Psoas muscle (tissue), 8 donors: ENCODE results near the gene UFD1. TPM values are rescaled to one million over a fixed set of nuclear protein-coding genes. Genes with fewer than 3 reads are reported as not detected.

Experiments used
- ATAC-seq, 4 donors: fragments of 200-7000 bp; cut with Tn5 transposase; one replicate each; pipeline ENCODE4 v1.9.1; 2020; ENCODE audit warnings: moderate library complexity in 3 of 4, mild to moderate bottlenecking in 2 of 4
- DNase-seq, 2 donors: peaks; one replicate each; pipeline ENCODE4 v3.0.0-alpha.2; 2020
- H3K27ac ChIP-seq: fragments of 200-600 bp; one replicate; pipeline ENCODE4 v1.8.0; 2022
- H3K27me3 ChIP-seq, 3 donors: fragments of 200-600 bp in 1 of 3; one replicate each; pipeline versions ENCODE4 v1.6.1 to v1.8.0; 2013 to 2022; ENCODE audit warnings: low read length in 2 of 3, mild to moderate bottlenecking in 2 of 3, moderate library complexity in 1 of 3; ENCODE audit not compliant: insufficient read depth in 3 of 3
- H3K36me3 ChIP-seq, 2 donors: fragments of 200-600 bp in 1 of 2; one replicate each; pipeline versions ENCODE4 v1.6.1 to v1.8.0; 2013 to 2022; ENCODE audit warnings: low read depth in 1 of 2, mild to moderate bottlenecking in 1 of 2, moderate library complexity in 1 of 2; ENCODE audit not compliant: insufficient read depth in 1 of 2
- H3K4me1 ChIP-seq: fragments of 200-600 bp; one replicate; pipeline ENCODE4 v1.8.0; 2022
- H3K4me3 ChIP-seq: fragments of 200-600 bp; one replicate; pipeline ENCODE4 v1.8.0; 2022; ENCODE audit warnings: mild to moderate bottlenecking
- H3K9me3 ChIP-seq: fragments of 200-600 bp; one replicate; pipeline ENCODE4 v1.8.0; 2022
- CTCF ChIP-seq: fragments of 200-600 bp; IDR thresholded peaks from one replicate; pipeline ENCODE4 v1.8.0; 2022; ENCODE audit warnings: antibody characterized with exemption
- WGBS, 3 donors: extraction: QIAGEN DNeasy Blood & Tissue Kit; methylation state at CpG; one replicate each; pipeline versions ENCODE4 v1.1.6 to v1.1.7; 2013; 5-methylcytosine and 5-hydroxymethylcytosine counted together
- intact Hi-C, 2 donors: fragments of 100-400 bp; cut with DNase I; formaldehyde crosslinking; loops; one replicate each; pipeline versions ENCODE4 v1.11.0 to v1.14.2; 2022
- polyA plus RNA-seq, 3 donors: library from polyadenylated mRNA; stranded (reverse); fragments of 200-250 nt; gene quantifications; one replicate each; pipeline ENCODE4 v1.2.3, GENCODE V29; 2013
- total RNA-seq, 4 donors: library from RNA; stranded (reverse); fragmentation: NEBNext Ultra II Directional in 2 of 4; extraction: Animal tissue kit (Norgen Biotek cat#: 25700) in 2 of 4; gene quantifications; one replicate each; pipeline versions ENCODE4 v1.2.1 to v1.2.4, GENCODE V29; 2021 to 2023
- donor health status: healthy with polysubstance abuse.
- donor health status: DM: no; HTN: no; CAD: no; lungs with moderate emphysema.
- donor health status: Bipolar disorder and iron deficiency.
- donor health status: healthy.
- donor health status: DM: yes; HTN: yes; CAD: no.
- donor health status: DM: no; HTN: no; CAD: no.
- donor health status: DM: no; HTN: no; CAD: no.
- donor health status: DM: yes; HTN: yes; CAD: no.

UFD1 gene
- total and polyA plus RNA-seq, 7 donors = 44.3 to 226 (median 79.6) TPM

GRCh38 chr22:19454156-19454555, 24.8 kb downstream of the UFD1 start:
- WGBS, 3 donors = 78 to 83% (median 82%) methylated on average over 6 of the region's 6 CpGs
- Histone ChIP-seq H3K27me3 (no peaks in the 10 kb centered on the region), H3K36me3 (peaks cover 26 to 100% of the 10 kb centered on the region in 2 donors), H3K9me3 (no peaks in the 10 kb centered on the region), H3K4me3 (no peak overlapping the region), H3K4me1 (no peaks in the 10 kb centered on the region), H3K27ac (no peak overlapping the region)
- no peak for TF ChIP-seq CTCF
- DNase-seq = no peak
- no peak for ATAC-seq
- intact Hi-C loops = loop anchor here in 1 of 2 donors (10.0 kb wide), 1 partner anchor 69 kb away; no protein-coding TSS in a partner anchor

- no peak overlapping the region for H3K4me3 ChIP-seq
- peaks cover 3% of the 10 kb centered on the region for H3K4me1 ChIP-seq
- DNase-seq = no peak
- ATAC-seq = no peak
- intact Hi-C loops = loop anchor here in 1 of 2 donors (10.0 kb wide), 1 partner anchor 69 kb away; no protein-coding TSS in a partner anchor
- H3K9me3 ChIP-seq = no peaks in the 10 kb centered on the region
- H3K27me3 ChIP-seq = no peaks in the 10 kb centered on the region
- WGBS, 3 donors = 95 to 96% (median 96%) methylated on average over 5 of the region's 5 CpGs
- no peak for TF ChIP-seq CTCF
- no peak overlapping the region for H3K27ac ChIP-seq
- peaks cover 26 to 100% of the 10 kb centered on the region in 2 donors for H3K36me3 ChIP-seq
These were observed 25.3 kb downstream of the UFD1 start for GRCh38 chr22:19453718-19454117.

GRCh38 chr22:19451570-19451969, 27.4 kb downstream of the UFD1 start:
- DNase-seq (no peak), ATAC-seq (no peak)
- no peak overlapping the region for H3K27ac ChIP-seq
- no peaks in the 10 kb centered on the region for H3K9me3 ChIP-seq
- no peak overlapping the region for H3K4me3 ChIP-seq
- H3K36me3 ChIP-seq = peaks cover 17 to 79% of the 10 kb centered on the region in 2 donors
- intact Hi-C loops = loop anchor here in 1 of 2 donors (10.0 kb wide), 1 partner anchor 67 kb away; no protein-coding TSS in a partner anchor
- H3K4me1 ChIP-seq = peaks cover 13% of the 10 kb centered on the region
- 95 to 97% (median 97%) methylated on average over 4 of the region's 4 CpGs for WGBS, 3 donors
- TF ChIP-seq CTCF = no peak
- no peaks in the 10 kb centered on the region for H3K27me3 ChIP-seq

GRCh38 chr22:19450363-19451175, 28.4 kb downstream of the UFD1 start:
- Histone ChIP-seq H3K27me3 (no peaks in the 10 kb centered on the region), H3K4me1 (peaks cover 23% of the 10 kb centered on the region)
- no peak for ATAC-seq

More at GRCh38 chr22:19450363-19451175, 28.4 kb downstream of the UFD1 start:
- intact Hi-C loops = loop anchor here in 1 of 2 donors (10.0 kb wide), 1 partner anchor 66 kb away; no protein-coding TSS in a partner anchor
- TF ChIP-seq CTCF = no peak
- Histone ChIP-seq H3K36me3 (peaks cover 12 to 69% of the 10 kb centered on the region in 2 donors), H3K9me3 (no peaks in the 10 kb centered on the region), H3K4me3 (no peak overlapping the region), H3K27ac (peak overlapping the region; percentile 16)
- 70 to 83% (median 72%) methylated on average over 8 of the region's 8 CpGs for WGBS, 3 donors
- no peak for DNase-seq
